WTC11 (cell line): ENCODE results near the gene CD244.

Source experiments
- TCF7 ChIP-seq: sonication (generic); formaldehyde crosslinking; IDR thresholded peaks from 2 replicates; pipeline ENCODE4 v1.8.0; 2022; ENCODE audit warnings: mild to moderate bottlenecking, low read depth, missing genetic modification reagents, moderate library complexity
- TF ChIP-seq, protein P1 (sequence below): fragments of 200-600 bp; IDR thresholded peaks from 2 replicates; pipeline ENCODE4 v1.8.0; 2022; ENCODE audit warnings: antibody characterized with exemption
- TF ChIP-seq, protein P2 (sequence below): sonication (generic); formaldehyde crosslinking; IDR thresholded peaks from 2 replicates; pipeline ENCODE4 v1.8.1; 2022; ENCODE audit warnings: mild to moderate bottlenecking, moderate library complexity, missing genetic modification reagents

DNA sequence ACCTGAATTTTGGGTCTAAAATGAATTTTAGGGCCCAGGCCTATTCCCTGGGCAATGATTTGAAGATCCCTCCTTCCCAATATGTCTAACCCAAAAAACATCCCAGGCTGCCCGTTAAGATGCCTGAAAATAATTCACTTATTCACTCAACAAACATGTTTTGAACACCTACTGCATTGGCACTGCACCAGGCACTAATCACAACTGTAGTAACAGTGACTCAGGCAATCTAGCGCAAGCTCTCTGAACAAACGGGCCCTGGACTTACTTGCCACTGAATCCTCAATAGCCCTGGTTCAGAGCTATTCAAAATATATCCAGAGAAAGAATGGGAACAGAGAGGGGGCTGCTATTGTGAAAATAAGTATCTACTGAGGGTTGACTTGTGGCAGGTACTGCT, 4.2 kb downstream of the CD244 start:
- no peak for TF ChIP-seq TCF7 (CRISPR knock-in tag)
- TF ChIP-seq, protein P1, sequence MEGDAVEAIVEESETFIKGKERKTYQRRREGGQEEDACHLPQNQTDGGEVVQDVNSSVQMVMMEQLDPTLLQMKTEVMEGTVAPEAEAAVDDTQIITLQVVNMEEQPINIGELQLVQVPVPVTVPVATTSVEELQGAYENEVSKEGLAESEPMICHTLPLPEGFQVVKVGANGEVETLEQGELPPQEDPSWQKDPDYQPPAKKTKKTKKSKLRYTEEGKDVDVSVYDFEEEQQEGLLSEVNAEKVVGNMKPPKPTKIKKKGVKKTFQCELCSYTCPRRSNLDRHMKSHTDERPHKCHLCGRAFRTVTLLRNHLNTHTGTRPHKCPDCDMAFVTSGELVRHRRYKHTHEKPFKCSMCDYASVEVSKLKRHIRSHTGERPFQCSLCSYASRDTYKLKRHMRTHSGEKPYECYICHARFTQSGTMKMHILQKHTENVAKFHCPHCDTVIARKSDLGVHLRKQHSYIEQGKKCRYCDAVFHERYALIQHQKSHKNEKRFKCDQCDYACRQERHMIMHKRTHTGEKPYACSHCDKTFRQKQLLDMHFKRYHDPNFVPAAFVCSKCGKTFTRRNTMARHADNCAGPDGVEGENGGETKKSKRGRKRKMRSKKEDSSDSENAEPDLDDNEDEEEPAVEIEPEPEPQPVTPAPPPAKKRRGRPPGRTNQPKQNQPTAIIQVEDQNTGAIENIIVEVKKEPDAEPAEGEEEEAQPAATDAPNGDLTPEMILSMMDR = no peak
- TF ChIP-seq, protein P2, sequence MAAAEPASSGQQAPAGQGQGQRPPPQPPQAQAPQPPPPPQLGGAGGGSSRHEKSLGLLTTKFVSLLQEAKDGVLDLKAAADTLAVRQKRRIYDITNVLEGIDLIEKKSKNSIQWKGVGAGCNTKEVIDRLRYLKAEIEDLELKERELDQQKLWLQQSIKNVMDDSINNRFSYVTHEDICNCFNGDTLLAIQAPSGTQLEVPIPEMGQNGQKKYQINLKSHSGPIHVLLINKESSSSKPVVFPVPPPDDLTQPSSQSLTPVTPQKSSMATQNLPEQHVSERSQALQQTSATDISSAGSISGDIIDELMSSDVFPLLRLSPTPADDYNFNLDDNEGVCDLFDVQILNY = no peak
